HCT116 (cell line): ENCODE data around the gene PPFIA1. TPM values are rescaled to one million over a fixed set of nuclear protein-coding genes. Genes with fewer than 3 reads are reported as not detected.

ENCODE experiments used
- ATAC-seq: fragments of 200-7000 bp; cut with Tn5 transposase; 2 replicates; pipeline ENCODE4 v1.9.1; 2020; ENCODE audit warnings: mild to moderate bottlenecking, moderate library complexity
- BruUV-seq: library from RNA; stranded (reverse); fragments of 400-500 nt; replicated peaks from 2 replicates; lab custom pipeline; 2021; lab: Mats Ljungman, UMichigan
- CTCF ChIA-PET: fragments of 300-600 bp; sonication (Branson Sonifier 250); formaldehyde crosslinking; loops from one replicate; lab custom pipeline; 2021; ENCODE audit warnings: antibody characterized with exemption; lab: Charles Lee
- POLR2A ChIA-PET: fragments of 300-600, 350-600 bp; sonication (Branson Sonifier 250); formaldehyde crosslinking; loops from one replicate; lab custom pipeline; 2021; ENCODE audit warnings: antibody characterized with exemption; lab: Charles Lee
- RAD21 ChIA-PET, 2 experiments: fragments of 300-600 bp; sonication (Branson Sonifier 250); formaldehyde crosslinking; loops; one replicate each; lab custom pipeline; 2023; ENCODE audit warnings: low total read pairs in 2 of 2; ENCODE audit not compliant: uncharacterized antibody in 2 of 2, unreplicated experiment in 2 of 2, low non-redundant PET in 1 of 2; lab: Charles Lee
- DNase-seq: peaks from one replicate; pipeline ENCODE4 v3.0.0-alpha.2; 2010; ENCODE audit warnings: low read depth, low spot score
- H2AFZ ChIP-seq: fragments of 200-600 bp; shearing (Covaris generic), sonication (generic); 2 replicates; pipeline ENCODE4 v1.6.1; 2017; ENCODE audit warnings: low read depth, mixed run types, mixed read lengths, antibody characterized with exemption, low read length; ENCODE audit not compliant: poor library complexity, severe bottlenecking
- H3K27ac ChIP-seq: 2 replicates; pipeline ENCODE4 v1.5.1; 2012; ENCODE audit warnings: low read depth, low read length
- H3K27me3 ChIP-seq: fragments of 200-600 bp; sonication (generic); 2 replicates; pipeline ENCODE4 v1.6.1; 2016; ENCODE audit warnings: mixed run types, low read length, mixed read lengths; ENCODE audit not compliant: insufficient read depth
- H3K36me3 ChIP-seq, 2 experiments: fragments of 200-500 bp in 1 of 2; fragments of 200-600 bp in 1 of 2; sonication (Bioruptor generic) in 1 of 2; sonication (generic) in 1 of 2; 2 replicates each; pipeline versions ENCODE4 v1.5.1 to v1.6.1; 2014 to 2016; ENCODE audit warnings: low read length in 2 of 2, inconsistent platforms in 1 of 2, mixed read lengths in 1 of 2, mixed run types in 1 of 2; ENCODE audit not compliant: insufficient read depth in 2 of 2, control insufficient read depth in 1 of 2
- H3K4me1 ChIP-seq, 2 experiments: fragments of 200-600 bp in 1 of 2; sonication (generic) in 1 of 2; 2 replicates each; pipeline versions ENCODE4 v1.5.1 to v1.6.1; 2012 to 2017; ENCODE audit warnings: low read length in 2 of 2, inconsistent platforms in 1 of 2, mild to moderate bottlenecking in 1 of 2, mixed read lengths in 1 of 2, mixed run types in 1 of 2, moderate library complexity in 1 of 2; ENCODE audit not compliant: insufficient read depth in 2 of 2, control insufficient read depth in 1 of 2
- H3K4me2 ChIP-seq: fragments of 200-600 bp; sonication (generic); 2 replicates; pipeline ENCODE4 v1.6.1; 2017; ENCODE audit warnings: mixed run types, low read length, mixed read lengths
- H3K4me3 ChIP-seq, 2 experiments: fragments of 200-600 bp in 1 of 2; sonication (generic) in 1 of 2; replicated peaks in 1 of 2; 2 replicates each; pipeline ENCODE4 v1.5.1; 2011 to 2016; ENCODE audit warnings: low read length in 2 of 2, control low read depth in 1 of 2, low read depth in 1 of 2, mild to moderate bottlenecking in 1 of 2, mixed read lengths in 1 of 2, mixed run types in 1 of 2
- H3K79me2 ChIP-seq: fragments of 200-600 bp; sonication (generic); 2 replicates; pipeline ENCODE4 v1.6.1; 2017; ENCODE audit warnings: mild to moderate bottlenecking, mixed run types, low read length, moderate library complexity, mixed read lengths; ENCODE audit not compliant: insufficient read depth
- H3K9ac ChIP-seq: fragments of 200-600 bp; sonication (generic); 2 replicates; pipeline ENCODE4 v1.6.1; 2016; ENCODE audit warnings: low read length, mixed read lengths
- H3K9me2 ChIP-seq: fragments of 200-600 bp; sonication (generic), shearing (Covaris generic); 2 replicates; pipeline ENCODE4 v1.6.1; 2017; ENCODE audit warnings: mixed run types, mild to moderate bottlenecking, moderate library complexity; ENCODE audit not compliant: insufficient read depth
- H3K9me3 ChIP-seq, 2 experiments: fragments of 200-500 bp in 1 of 2; fragments of 200-600 bp in 1 of 2; sonication (Bioruptor generic) in 1 of 2; sonication (generic) in 1 of 2; 2 replicates each; pipeline ENCODE4 v1.6.1; 2014 to 2017; ENCODE audit warnings: low read length in 2 of 2, mixed read lengths in 2 of 2, inconsistent platforms in 1 of 2, low read depth in 1 of 2, mild to moderate bottlenecking in 1 of 2, mixed run types in 1 of 2, moderate library complexity in 1 of 2; ENCODE audit not compliant: control insufficient read depth in 1 of 2, insufficient read depth in 1 of 2
- H4K20me1 ChIP-seq: fragments of 200-600 bp; sonication (generic), shearing (Covaris generic); 2 replicates; pipeline ENCODE4 v1.6.1; 2017; ENCODE audit warnings: mixed run types, mild to moderate bottlenecking, moderate library complexity; ENCODE audit not compliant: insufficient read depth
- CEBPB ChIP-seq: IDR thresholded peaks from 2 replicates; pipeline ENCODE4 v1.6.1; 2012; ENCODE audit warnings: low read depth
- CTCF ChIP-seq, 3 experiments: fragments of 200-600 bp in 1 of 3; sonication (generic) in 1 of 3; IDR thresholded peaks in 2 of 3; conservative IDR thresholded peaks in 1 of 3; 2 replicates each; pipeline ENCODE4 v1.5.1; 2012 to 2017; ENCODE audit warnings: low read depth in 2 of 3, low read length in 2 of 3, antibody characterized with exemption in 1 of 3, borderline replicate concordance in 1 of 3, control low read depth in 1 of 3, mild to moderate bottlenecking in 1 of 3, mixed read lengths in 1 of 3, mixed run types in 1 of 3, moderate library complexity in 1 of 3; ENCODE audit not compliant: insufficient read depth in 1 of 3
- EGR1 ChIP-seq: IDR thresholded peaks from 2 replicates; pipeline ENCODE4 v1.6.1; 2012; ENCODE audit warnings: low read depth
- ELF1 ChIP-seq: IDR thresholded peaks from 2 replicates; pipeline ENCODE4 v1.6.1; 2012; ENCODE audit warnings: low read depth, borderline replicate concordance
- EZH2 ChIP-seq: fragments of 200-600 bp; sonication (generic); IDR thresholded peaks from 2 replicates; pipeline ENCODE4 v1.6.1; 2017; ENCODE audit warnings: antibody characterized with exemption, mixed run types
- EZH2phosphoT487 ChIP-seq: fragments of 200-600 bp; IDR thresholded peaks from 2 replicates; pipeline ENCODE4 v1.6.1; 2018; ENCODE audit warnings: antibody characterized with exemption, borderline replicate concordance
- FOSL1 ChIP-seq: IDR thresholded peaks from 2 replicates; pipeline ENCODE4 v1.6.1; 2012; ENCODE audit warnings: low read depth
- JUND ChIP-seq: IDR thresholded peaks from 2 replicates; pipeline ENCODE4 v1.6.1; 2012
- POLR2A ChIP-seq: IDR thresholded peaks from 2 replicates; pipeline ENCODE4 v1.7.0; 2011; ENCODE audit warnings: borderline replicate concordance; ENCODE audit not compliant: insufficient read depth, insufficient read length; ENCODE audit errors: extremely low read depth
- RAD21 ChIP-seq: IDR thresholded peaks from 2 replicates; pipeline ENCODE4 v1.6.1; 2012; ENCODE audit warnings: low read depth, mild to moderate bottlenecking
- REST ChIP-seq: IDR thresholded peaks from 2 replicates; pipeline ENCODE4 v1.6.1; 2012; ENCODE audit warnings: low read depth
- SIN3A ChIP-seq: IDR thresholded peaks from 2 replicates; pipeline ENCODE4 v1.6.1; 2012; ENCODE audit warnings: low read depth
- SP1 ChIP-seq: IDR thresholded peaks from 2 replicates; pipeline ENCODE4 v1.6.1; 2012; ENCODE audit warnings: low read depth
- SRF ChIP-seq: IDR thresholded peaks from 2 replicates; pipeline ENCODE4 v1.6.1; 2012; ENCODE audit warnings: low read depth
- YY1 ChIP-seq: IDR thresholded peaks from 2 replicates; pipeline ENCODE4 v1.6.1; 2011; ENCODE audit warnings: low read length, low read depth, moderate library complexity, mild to moderate bottlenecking; ENCODE audit not compliant: insufficient replicate concordance; ENCODE audit errors: extremely low read depth
- ZBTB33 ChIP-seq: IDR thresholded peaks from 2 replicates; pipeline ENCODE4 v1.6.1; 2011; ENCODE audit warnings: mild to moderate bottlenecking, low read length, moderate library complexity; ENCODE audit not compliant: insufficient replicate concordance; ENCODE audit errors: extremely low read depth
- ZFX ChIP-seq: fragments of 450-650 bp; IDR thresholded peaks from 2 replicates; pipeline ENCODE4 v1.6.1; 2017
- ZNF274 ChIP-seq: fragments of 200-500 bp; sonication (Bioruptor generic); IDR thresholded peaks from 2 replicates; pipeline ENCODE4 v1.6.1; 2014; ENCODE audit warnings: mild to moderate bottlenecking, low read depth, low read length, inconsistent platforms
- intact Hi-C: fragments of 100-400 bp; cut with micrococcal nuclease; formaldehyde crosslinking; loops from 2 replicates; pipeline ENCODE4 v1.10.0; 2022
- total RNA-seq: library from RNA; stranded (reverse); gene quantifications from one replicate; pipeline ENCODE4 v1.2.1, GENCODE V29; 2021; ENCODE audit not compliant: unreplicated experiment
- TF ChIP-seq, protein P1 (sequence below): IDR thresholded peaks from 2 replicates; pipeline ENCODE4 v1.6.1; 2012
- TF ChIP-seq, protein P2 (sequence below): IDR thresholded peaks from 2 replicates; pipeline ENCODE4 v1.6.1; 2012

PPFIA1 gene
- total RNA-seq, 1 experiment from 2014 or later = 48.6 TPM

GRCh38 chr11:70352100-70352499, 81.6 kb downstream of the PPFIA1 start:
- no peaks in the 10 kb centered on the region for H3K27me3 ChIP-seq
- H3K4me1 ChIP-seq = no peaks in the 10 kb centered on the region
- no peak for DNase-seq
- TF ChIP-seq REST (no peak), EZH2phosphoT487 (no peak), EGR1 (no peak), ELF1 (no peak), EZH2 (no peak), SIN3A (no peak), CEBPB (no peak), ZBTB33 (no peak), SRF (no peak), CTCF (IDR thresholded peaks at IDR 0.05 in 2 of 3, conservative IDR thresholded peaks at IDR 0.05 in 1 of 3; ENCODE audit: borderline replicate concordance in 1 of 3, insufficient read depth in 1 of 3, low read depth in 2 of 3, low read length in 2 of 3) (no peak), YY1 (no peak), SP1 (no peak), JUND (no peak), ZNF274 (no peak), ZFX (no peak), RAD21 (no peak), POLR2A (no peak), FOSL1 (no peak)
- TF ChIP-seq, protein P1, sequence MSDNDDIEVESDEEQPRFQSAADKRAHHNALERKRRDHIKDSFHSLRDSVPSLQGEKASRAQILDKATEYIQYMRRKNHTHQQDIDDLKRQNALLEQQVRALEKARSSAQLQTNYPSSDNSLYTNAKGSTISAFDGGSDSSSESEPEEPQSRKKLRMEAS = no peak
- TF ChIP-seq, protein P2, sequence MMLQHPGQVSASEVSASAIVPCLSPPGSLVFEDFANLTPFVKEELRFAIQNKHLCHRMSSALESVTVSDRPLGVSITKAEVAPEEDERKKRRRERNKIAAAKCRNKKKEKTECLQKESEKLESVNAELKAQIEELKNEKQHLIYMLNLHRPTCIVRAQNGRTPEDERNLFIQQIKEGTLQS = no peak
- H2AFZ ChIP-seq = no peak overlapping the region
- no peak overlapping the region for H3K4me3 ChIP-seq
- no peak for ATAC-seq
- H3K79me2 ChIP-seq = no peaks in the 10 kb centered on the region
- H3K36me3 ChIP-seq = peaks cover 37 to 39% of the 10 kb centered on the region in 2 experiments; a peak in 3 of 4 replicates
- no peaks in the 10 kb centered on the region for H4K20me1 ChIP-seq
- POLR2A ChIA-PET = no interaction called here
- H3K9me3 ChIP-seq = no peaks in the 10 kb centered on the region
- intact Hi-C loops = no loop called here
- no peak overlapping the region for H3K27ac ChIP-seq
- RAD21 ChIA-PET = no interaction called here
- CTCF ChIA-PET = no interaction called here
- H3K4me2 ChIP-seq = no peak overlapping the region
- no peaks in the 10 kb centered on the region for H3K9me2 ChIP-seq
- no peak overlapping the region for H3K9ac ChIP-seq
- BruUV-seq = no TSS peak
